Stimulated activated CD8-positive, alpha-beta memory T cell treated with anti-CD3 and anti-CD28 coated beads, Interleukin-7, amount 100 ng/mL, for 4 hours (primary cell): ENCODE data around the gene FGF7.
"Not testable (repeated sequence)": the region's sequence is repeated elsewhere in the genome, so short reads cannot be mapped to it uniquely, and the experiment has no call there.

ENCODE experiments used
- DNase-seq, 2 donors: peaks; one replicate each; pipeline ENCODE4 v3.0.0-alpha.2; 2020; ENCODE audit warnings: low read depth in 2 of 2

The FGF7 gene

GRCh38 chr15:49439678-49440395, 16.8 kb downstream of the FGF7 start:
- no peak for DNase-seq

GRCh38 chr15:49441356-49441755, 18.3 kb downstream of the FGF7 start:
- DNase-seq = no peak

GRCh38 chr15:49441816-49442215, 18.8 kb downstream of the FGF7 start:
- no peak for DNase-seq

- no peak for DNase-seq
These were observed 29.6 kb downstream of the FGF7 start for GRCh38 chr15:49452595-49452994.

GRCh38 chr15:49456166-49456565, 33.1 kb downstream of the FGF7 start:
- DNase-seq = no peak

- DNase-seq = no peak
These were observed 35.1 kb downstream of the FGF7 start for GRCh38 chr15:49458145-49458544.

- no peak for DNase-seq
These were observed 37.4 kb downstream of the FGF7 start for GRCh38 chr15:49460411-49460941.

- DNase-seq = no peak
These were observed 39.3 kb downstream of the FGF7 start for GRCh38 chr15:49462232-49462844.

- no peak for DNase-seq
These were observed 41.5 kb downstream of the FGF7 start for GRCh38 chr15:49464522-49464921.

GRCh38 chr15:49466119-49466518, 43.1 kb downstream of the FGF7 start:
- no peak for DNase-seq

- no peak for DNase-seq
These were observed 44.9 kb downstream of the FGF7 start for GRCh38 chr15:49467746-49468480.

GRCh38 chr15:49468481-49468839, 45.4 kb downstream of the FGF7 start:
- DNase-seq = no peak

- DNase-seq = not testable (repeated sequence)
These were observed 48.2 kb downstream of the FGF7 start for GRCh38 chr15:49471248-49471647.

GRCh38 chr15:49471733-49472132, 48.7 kb downstream of the FGF7 start:
- no peak for DNase-seq

- no peak for DNase-seq
These were observed 49.3 kb downstream of the FGF7 start for GRCh38 chr15:49472338-49472737.

GRCh38 chr15:49473031-49473430, 50.0 kb downstream of the FGF7 start:
- DNase-seq = no peak

- not testable (repeated sequence) for DNase-seq
These were observed 55.0 kb downstream of the FGF7 start for GRCh38 chr15:49478021-49478420.

- DNase-seq = not testable (repeated sequence)
These were observed 55.9 kb downstream of the FGF7 start for GRCh38 chr15:49478982-49479381.

- not testable (repeated sequence) for DNase-seq
These were observed 62.4 kb downstream of the FGF7 start for GRCh38 chr15:49485401-49485800.

- no peak for DNase-seq
These were observed 67.9 kb downstream of the FGF7 start for GRCh38 chr15:49490966-49491365.

GRCh38 chr15:49492151-49492550, 69.1 kb downstream of the FGF7 start:
- no peak for DNase-seq

GRCh38 chr15:49492830-49493229, 69.8 kb downstream of the FGF7 start:
- no peak for DNase-seq

GRCh38 chr15:49494842-49495241, 71.8 kb downstream of the FGF7 start:
- DNase-seq = no peak
